GM19240 (cell line): ENCODE measurements around the gene CT45A2.
"Not testable (repeated sequence)": the region's sequence is repeated elsewhere in the genome, so short reads cannot be mapped to it uniquely, and the experiment has no call there.

Experiments used
- DNase-seq: peaks from one replicate; pipeline ENCODE4 v3.0.0; 2011; ENCODE audit warnings: low spot score; ENCODE audit not compliant: insufficient read length

CT45A2 gene, protein sequence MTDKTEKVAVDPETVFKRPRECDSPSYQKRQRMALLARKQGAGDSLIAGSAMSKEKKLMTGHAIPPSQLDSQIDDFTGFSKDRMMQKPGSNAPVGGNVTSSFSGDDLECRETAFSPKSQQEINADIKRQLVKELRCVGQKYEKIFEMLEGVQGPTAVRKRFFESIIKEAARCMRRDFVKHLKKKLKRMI

DNA sequence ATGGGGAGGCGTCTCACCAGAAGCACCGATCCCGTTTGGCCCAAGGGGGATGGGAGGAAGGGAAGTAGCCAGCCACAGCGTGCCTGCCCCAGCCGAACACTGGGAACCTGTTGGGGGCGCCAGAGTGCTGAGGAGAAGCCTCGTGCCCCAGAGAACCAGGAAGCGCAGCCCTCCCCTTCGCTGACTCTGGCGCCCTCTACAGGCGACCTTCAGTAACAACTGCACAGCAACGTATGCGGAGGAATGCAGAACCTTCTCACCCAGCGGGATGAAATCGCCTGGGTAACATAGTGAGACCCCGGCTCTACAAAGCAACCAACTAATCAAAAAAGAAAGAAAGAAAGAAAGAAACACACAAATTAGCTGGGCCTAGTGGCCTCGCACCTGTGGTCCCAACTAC, at the start of gene CT45A2:
Gene CT45A2 (minus strand): TSS at position 101 of the 400 bp plus-strand sequence. CDS start 3,747 bp downstream, outside the sequence.
- DNase-seq: not testable (repeated sequence)

- DNase-seq: not testable (repeated sequence)
These were observed 34.6 kb upstream of the CT45A2 start, which contains the start of gene CT45A8 for GRCh38 chrX:135854438-135854837. Gene CT45A8 (minus strand): TSS chrX:135854538. CDS start chrX:135850783, 3,755 bp downstream.

DNA sequence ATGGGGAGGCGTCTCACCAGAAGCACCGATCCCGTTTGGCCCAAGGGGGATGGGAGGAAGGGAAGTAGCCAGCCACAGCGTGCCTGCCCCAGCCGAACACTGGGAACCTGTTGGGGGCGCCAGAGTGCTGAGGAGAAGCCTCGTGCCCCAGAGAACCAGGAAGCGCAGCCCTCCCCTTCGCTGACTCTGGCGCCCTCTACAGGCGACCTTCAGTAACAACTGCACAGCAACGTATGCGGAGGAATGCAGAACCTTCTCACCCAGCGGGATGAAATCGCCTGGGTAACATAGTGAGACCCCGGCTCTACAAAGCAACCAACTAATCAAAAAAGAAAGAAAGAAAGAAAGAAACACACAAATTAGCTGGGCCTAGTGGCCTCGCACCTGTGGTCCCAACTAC, 17.4 kb upstream of the CT45A2 start, which contains the start of gene CT45A7:
Gene CT45A7 (minus strand): TSS at position 101 of the 400 bp plus-strand sequence. CDS start 3,747 bp downstream, outside the sequence.
- not testable (repeated sequence) for DNase-seq

GRCh38 chrX:135802687-135803086, 17.1 kb downstream of the CT45A2 start, which contains the start of gene CT45A6:
Gene CT45A6 (minus strand): TSS chrX:135802787. CDS start chrX:135798993, 3,794 bp downstream.
- DNase-seq: not testable (repeated sequence)

DNA sequence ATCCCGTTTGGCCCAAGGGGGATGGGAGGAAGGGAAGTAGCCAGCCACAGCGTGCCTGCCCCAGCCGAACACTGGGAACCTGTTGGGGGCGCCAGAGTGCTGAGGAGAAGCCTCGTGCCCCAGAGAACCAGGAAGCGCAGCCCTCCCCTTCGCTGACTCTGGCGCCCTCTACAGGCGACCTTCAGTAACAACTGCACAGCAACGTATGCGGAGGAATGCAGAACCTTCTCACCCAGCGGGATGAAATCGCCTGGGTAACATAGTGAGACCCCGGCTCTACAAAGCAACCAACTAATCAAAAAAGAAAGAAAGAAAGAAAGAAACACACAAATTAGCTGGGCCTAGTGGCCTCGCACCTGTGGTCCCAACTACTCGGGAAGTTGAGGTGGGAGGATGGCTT, 34.4 kb downstream of the CT45A2 start, which contains the start of gene CT45A5:
Gene CT45A5 (minus strand): TSS at position 101 of the 400 bp plus-strand sequence. CDS start 3,774 bp downstream, outside the sequence.
- not testable (repeated sequence) for DNase-seq

DNA sequence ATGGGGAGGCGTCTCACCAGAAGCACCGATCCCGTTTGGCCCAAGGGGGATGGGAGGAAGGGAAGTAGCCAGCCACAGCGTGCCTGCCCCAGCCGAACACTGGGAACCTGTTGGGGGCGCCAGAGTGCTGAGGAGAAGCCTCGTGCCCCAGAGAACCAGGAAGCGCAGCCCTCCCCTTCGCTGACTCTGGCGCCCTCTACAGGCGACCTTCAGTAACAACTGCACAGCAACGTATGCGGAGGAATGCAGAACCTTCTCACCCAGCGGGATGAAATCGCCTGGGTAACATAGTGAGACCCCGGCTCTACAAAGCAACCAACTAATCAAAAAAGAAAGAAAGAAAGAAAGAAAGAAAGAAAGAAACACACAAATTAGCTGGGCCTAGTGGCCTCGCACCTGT, 51.7 kb downstream of the CT45A2 start, which contains the start of gene CT45A3:
Gene CT45A3 (minus strand): TSS at position 101 of the 400 bp plus-strand sequence. CDS start 3,747 bp downstream, outside the sequence.
- DNase-seq: not testable (repeated sequence)
